GM21717 (cell line): ENCODE data around the gene PARP3.
"Not testable (repeated sequence)": the region's sequence is repeated elsewhere in the genome, so short reads cannot be mapped to it uniquely, and the experiment has no call there.

Experiments
- ATAC-seq: cut with Tn5 transposase; IDR thresholded peaks from one replicate; pipeline ENCODE4 v1.9.1; 2021; ENCODE audit warnings: mild to moderate bottlenecking, moderate library complexity; ENCODE audit not compliant: unreplicated experiment

The PARP3 gene

DNA sequence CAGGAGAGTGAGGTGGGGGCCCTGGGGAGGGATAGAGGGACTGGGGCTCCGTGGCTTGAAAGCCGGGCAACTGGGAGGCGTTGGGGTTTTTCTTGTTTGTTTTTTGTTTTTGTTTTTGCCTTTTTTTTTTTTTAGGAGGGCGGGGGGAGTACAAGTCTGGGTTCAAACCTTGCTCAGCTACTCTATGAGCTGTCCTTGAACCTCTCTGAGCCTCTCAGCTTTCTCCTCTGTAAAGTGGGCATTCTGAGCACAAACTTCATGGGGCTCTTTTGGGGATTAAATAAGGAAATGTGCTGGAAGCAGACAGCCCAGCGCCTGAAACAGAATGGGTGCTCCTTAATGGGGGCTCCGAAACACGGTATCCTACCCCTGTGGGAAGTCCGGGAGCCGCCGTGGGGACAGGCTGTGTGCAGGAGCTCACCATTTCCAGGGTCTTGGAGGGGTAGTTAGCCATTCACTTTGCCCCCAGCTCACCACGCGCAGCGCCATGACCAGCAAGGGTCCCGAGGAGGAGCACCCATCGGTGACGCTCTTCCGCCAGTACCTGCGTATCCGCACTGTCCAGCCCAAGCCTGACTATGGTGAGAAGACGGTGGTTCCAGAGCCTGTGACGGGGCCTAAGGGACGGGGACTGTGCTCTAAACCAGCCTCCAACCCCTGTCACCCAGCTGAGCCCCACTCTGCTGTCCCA, 41.6 kb downstream of the PARP3 start:
- ATAC-seq = no peak

DNA sequence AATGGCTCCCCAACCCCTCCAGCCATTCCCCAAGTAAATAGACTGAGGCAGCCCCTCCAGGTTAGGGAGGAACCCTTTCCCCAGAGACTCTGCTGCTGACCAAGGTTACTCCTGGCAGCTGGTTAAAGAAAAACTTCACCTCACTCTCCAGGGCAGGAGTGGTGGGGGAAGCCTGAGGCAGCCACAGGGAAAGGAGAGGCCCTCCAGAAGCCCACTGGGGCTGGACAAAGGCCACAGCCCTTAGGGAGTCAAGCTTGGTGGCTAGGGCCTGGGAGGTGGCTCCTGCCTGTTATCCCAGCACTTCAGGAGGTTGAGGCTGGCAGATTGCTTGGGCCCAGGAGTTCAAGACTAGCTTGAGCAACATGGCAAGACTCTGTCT, 42.1 kb downstream of the PARP3 start:
- no peak for ATAC-seq

GRCh38 chr3:51985063-51985462, 42.9 kb downstream of the PARP3 start:
- ATAC-seq = no peak

- no peak for ATAC-seq
Observed at GRCh38 chr3:51986010-51986947, 44.1 kb downstream of the PARP3 start.

- no peak for ATAC-seq
Observed at GRCh38 chr3:51987568-51987967, 45.4 kb downstream of the PARP3 start.

- no peak for ATAC-seq
Observed at GRCh38 chr3:51988286-51989146, 46.4 kb downstream of the PARP3 start.

DNA sequence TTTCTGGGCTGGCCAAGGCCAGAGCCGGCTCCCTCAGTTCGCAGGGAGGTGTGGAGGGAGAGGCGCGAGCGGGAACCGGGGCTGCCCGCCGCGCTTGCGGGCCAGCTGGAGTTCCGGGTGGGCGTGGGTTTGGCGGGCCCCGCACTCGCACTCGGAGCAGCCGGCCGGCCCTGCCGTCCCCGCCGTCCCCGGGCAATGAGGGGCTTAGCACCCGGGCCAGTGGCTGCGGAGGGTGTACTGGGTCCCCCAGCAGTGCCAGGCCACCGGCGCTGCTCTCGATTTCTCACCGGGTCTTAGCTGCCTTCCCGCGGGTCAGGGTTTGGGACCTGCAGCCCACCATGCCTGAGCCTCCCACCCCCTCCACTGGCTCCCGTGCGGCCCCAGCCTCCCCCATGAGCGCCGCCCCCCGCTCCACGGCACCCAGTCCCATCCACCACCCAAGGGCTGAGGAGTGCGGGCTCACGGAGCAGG, 48.4 kb downstream of the PARP3 start:
- ATAC-seq = not testable (repeated sequence)

DNA sequence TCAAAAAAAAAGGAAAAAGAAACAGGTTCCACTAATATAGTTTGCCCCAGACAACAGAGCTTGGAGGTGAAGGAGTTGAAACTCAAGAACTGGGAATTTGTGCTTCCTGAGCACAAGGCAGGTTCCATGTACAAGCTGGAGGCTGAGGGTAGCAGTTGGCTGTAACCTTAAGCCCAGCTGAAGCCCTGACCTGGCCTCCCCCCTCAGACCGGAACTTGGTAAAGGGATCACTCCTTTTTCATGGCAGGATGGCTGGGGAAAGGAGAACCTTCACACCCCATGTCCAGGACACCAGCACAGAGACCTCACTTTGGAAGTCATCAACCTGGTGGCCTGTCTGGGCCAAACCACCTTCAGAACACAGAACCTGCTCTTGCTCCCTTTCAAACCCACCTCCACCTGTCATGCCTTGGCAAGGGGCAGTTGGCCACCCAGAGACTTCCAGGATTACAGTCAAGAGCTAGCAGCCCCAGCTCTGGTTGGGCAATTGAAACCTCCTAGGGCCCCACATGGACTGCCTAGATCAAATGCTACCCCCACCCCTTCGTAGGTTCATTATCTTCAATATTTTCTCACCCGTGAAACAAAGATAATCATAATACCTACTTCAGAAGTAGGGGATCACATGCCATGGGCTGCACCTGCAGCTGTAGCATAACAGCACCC, 50.0 kb downstream of the PARP3 start:
- ATAC-seq = no peak

DNA sequence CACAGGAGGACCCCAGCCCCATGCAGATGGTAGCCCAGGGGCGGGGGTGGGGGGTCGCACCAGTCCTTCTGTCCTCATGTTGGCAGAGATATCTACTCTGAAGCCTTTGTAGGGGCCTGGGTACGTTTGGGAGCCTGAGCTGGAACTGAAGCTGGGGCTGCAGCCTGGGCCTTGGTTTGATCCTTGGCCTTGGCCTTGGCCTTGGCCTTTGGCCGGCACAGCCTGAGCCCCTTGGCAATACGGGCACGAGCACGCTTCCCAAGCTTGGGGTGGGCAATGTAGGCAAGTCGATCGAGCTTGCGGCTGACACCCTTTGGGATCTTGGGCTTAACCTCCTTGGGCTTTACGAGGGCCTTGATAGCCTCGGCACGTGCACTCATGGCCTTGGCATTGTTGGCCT, 51.5 kb downstream of the PARP3 start:
- ATAC-seq = not testable (repeated sequence)

- ATAC-seq = no peak
Observed at GRCh38 chr3:51994530-51994929, 52.4 kb downstream of the PARP3 start.

DNA sequence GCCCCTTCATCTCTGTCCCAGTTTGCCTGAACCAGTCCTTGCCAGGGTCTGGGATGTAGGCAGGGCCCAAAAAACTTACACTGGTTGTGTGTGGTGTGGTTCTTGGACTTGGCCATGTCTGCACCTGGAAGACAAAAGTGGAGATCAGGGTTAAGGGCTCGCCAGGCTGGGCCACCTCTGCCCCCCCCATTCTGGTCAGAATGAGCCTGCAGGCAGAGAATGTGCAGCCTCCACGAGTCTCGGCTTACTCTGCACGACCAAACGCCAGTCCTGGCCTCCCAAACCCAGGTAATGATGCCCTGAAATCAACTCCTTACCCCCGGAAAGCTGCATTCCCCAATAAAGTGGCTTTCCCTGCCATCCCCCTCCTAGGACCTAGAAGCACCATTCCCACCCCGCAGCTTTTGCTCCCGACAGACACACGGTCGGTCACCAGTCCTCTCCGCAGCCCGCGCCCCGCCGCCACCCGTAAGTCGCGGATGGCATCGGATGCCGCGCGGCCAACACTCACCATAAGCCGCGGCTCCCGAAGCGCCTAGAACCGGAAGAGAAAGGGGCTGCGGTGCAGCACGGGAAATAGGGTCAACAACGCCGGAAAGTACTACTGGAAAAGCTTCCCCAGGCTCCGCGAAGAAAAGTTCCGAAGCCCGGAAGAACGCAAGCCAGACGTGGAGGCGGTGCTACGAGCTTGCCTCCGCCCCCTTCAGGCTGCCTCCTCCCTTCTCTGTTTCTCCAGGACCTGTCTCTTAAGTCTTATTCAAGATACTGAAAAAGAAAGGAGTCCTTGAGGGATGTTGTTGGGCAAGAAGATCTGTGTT, 53.4 kb downstream of the PARP3 start, which contains the start of gene RPL29:
RPL29 (minus strand) TSS at position 550 of the 818 bp plus-strand sequence; CDS start at position 116, 434 bp downstream.
- peak; percentile 75 for ATAC-seq

- no peak for ATAC-seq
Observed at GRCh38 chr3:51997172-51997571, 55.0 kb downstream of the PARP3 start.

- ATAC-seq = no peak
Observed at GRCh38 chr3:51997935-51998596, 55.9 kb downstream of the PARP3 start.
